Stimulated activated CD8-positive, alpha-beta memory T cell treated with anti-CD3 and anti-CD28 coated beads, Interleukin-15, amount 100 ng/mL, for 24 hours (primary cell): ENCODE data around the gene NR3C2.

Source experiments
- DNase-seq: peaks from one replicate; pipeline ENCODE4 v3.0.0-alpha.2; 2020; ENCODE audit warnings: low read depth

Gene NR3C2

DNA sequence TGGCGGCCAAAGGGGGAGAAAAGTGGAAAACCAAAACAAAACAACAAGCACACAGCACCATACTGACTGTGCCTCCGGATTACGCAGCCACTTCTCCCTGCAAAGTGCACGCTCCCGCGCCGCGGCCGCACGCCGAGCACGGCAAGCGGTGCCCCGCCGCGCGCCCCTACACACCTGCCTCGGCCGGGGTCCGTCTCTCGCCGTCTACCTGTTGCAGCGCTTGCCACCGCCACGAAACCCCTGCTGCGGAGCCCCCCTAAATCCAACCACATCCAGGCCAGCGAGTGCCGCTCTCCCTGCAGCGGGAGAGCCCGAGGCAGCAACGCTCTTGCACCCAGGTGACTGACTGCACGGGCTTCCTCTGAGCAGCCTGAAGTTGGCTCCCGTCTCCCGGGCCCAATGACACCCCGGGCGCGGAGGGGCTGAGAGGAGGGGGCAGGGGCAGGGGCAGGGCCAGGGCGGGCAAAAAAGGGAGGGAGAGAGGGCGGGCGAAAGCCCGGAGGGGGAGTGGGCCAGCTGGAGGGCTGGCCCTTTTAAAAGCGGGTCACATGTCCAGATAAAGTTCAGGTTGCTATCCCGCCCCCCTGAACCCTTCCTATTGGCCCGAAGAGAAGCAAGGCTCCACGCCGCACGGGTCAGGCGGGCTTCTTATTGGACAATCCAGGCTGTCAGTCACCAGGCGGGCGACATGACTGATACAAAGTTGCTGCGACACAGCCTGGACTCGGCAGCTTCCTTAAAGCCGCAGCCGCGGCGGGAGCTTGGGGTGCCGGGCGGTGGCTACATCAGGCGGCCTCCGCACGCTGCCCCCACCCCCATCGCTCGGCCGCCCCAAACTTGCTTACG is at the start of gene NR3C2:
Gene NR3C2 (minus strand): TSS at position 429 of the 846 bp plus-strand sequence.
- peak; percentile 73 for DNase-seq

DNA sequence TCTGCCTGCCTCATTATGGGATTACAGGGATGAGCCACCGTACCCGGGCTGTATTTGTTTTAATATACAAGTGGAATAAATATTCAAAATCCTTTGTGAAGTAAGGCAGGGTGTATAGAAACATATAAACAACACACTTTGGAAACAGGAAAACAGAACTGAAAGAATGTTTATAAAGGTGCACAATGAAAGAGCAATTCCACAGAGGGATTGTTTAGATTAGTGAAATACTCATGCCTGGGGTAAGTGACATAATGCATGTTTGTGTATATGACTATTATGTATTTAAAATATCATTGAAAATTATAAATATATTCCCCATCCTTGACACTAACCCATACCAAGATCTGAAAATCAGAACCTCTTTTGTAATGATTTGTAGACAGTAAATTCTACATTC is 45.0 kb upstream of the NR3C2 start:
- no peak for DNase-seq

DNA sequence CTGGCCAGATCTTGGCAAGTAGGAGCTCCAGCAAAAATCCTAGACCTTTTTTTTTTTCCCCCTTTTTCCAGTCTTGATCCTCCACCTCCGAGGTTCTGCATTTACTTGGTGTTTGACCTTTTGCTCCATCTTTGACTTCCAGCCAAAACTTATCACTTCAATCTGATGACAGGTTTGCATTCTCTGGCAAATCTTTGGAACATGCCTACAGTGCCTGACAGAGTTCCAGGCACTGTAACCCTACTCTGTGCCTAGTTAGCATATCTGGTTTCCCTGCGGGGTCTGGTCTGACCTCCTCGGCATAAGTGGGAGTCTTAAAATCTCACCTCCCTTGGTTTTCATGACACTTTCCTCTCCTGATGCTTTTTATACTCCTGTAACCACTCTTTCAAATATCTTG is 39.4 kb upstream of the NR3C2 start:
- no peak for DNase-seq

DNA sequence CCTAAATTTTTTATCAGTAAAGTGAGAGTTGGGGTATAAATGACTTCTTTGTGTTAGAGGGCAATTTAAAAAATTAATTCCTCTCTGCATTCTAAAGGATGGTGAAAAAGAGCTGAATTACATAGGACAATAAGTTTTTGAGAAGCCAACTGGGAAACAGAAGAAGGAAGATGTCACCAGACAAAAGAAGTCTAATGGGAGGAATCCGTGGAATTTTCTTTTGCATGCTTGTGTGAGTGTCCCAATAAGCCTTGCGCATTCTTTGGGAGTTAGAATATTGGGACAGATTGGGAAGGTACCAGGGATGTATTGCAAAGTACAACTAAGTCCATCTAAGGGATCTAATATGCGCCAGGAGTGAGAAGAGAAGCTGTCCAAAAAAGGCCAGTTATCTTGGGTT is 35.1 kb upstream of the NR3C2 start:
- DNase-seq = no peak

DNA sequence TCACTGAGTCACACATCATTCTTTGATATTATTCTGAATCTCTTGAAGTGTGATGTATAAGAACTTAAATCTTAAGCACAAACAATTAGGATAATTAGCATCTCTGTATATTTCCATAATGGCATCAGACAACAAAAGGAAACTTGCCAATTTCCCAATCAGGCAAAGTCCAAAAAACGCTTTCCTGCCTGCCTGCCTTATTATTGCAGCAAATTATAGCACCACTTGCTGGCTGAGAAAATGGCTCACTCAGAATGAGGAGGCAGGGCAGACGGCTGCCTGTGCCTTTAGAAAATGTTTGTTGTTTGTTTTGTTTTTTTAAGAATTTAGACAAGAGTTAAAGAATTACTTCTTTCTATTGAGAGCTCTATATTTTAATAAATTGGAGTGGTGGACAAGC is 27.7 kb upstream of the NR3C2 start:
- DNase-seq = no peak

DNA sequence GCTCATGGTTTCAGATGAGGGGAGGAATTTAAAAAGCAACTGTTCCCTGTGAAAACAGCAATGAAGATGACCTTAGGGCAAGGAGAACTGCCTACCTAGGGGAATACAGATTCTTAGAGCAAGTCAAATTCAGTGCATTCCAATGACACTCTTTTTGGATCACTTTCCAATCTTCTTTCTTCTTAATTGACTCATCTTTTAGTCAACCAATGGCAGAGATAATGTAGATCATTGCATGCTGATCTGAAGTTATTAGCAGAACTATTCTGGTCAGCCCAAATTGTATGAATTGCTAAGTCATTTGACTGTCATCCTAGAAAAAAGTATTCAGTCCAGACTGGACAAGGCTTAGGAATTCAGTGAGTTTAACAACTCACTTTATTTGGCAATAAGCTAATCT is 12.6 kb upstream of the NR3C2 start:
- DNase-seq = no peak

DNA sequence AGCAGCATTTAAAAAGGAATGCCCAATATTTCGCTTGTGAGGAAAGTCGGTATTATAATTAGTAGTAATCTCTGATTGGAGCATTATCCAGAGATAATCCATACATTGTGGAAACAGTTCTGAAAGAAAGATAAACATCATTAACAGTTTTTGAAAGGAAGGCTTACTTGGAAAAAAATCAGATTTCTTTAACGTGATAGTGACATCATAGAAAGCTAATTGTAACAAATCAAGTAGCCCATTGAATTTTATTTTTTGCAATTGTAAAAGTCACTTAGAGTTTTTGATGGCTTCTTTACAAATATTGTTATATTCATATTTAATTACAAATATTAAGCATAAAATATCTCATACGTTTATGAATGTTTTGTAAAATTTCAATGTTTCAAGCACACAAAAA is 11.6 kb upstream of the NR3C2 start:
- no peak for DNase-seq

DNA sequence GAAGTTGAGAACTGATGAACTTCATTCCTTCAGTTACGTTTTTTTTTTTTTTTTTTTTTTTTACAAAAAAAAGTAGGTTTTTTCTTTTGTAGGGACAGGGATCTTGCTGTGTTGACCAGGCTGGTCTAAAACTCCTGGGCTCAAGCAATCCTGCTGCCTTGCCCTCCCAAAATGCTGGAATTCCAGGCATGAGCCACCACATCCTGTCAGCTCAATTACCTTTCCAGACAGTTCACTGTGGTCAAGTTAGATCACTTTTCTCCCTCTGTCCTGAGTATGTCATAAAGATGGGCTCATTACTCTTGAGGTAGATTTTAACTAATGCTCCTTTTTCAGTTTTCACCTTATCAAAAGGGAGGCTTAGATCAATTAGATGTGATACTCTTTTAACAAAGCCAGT is 10.8 kb upstream of the NR3C2 start:
- DNase-seq = no peak

DNA sequence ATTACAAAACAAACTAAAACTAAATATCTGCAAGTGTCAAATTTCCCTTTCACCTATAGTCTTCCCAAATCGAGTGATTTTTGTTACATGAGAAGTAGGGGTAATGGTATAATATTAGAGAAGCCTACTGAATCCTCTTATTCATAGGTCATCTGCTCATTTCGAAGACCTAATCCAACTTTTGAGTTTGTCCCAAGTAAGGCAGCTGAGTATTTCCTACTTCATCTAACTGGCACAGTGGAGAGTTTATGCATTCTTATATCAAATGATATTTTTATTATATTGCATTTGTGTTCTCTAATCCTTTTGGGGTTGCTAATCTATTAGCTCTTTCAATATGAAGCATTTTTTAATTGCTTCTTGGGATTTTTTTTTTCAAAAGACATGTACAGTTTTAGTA is 7.7 kb upstream of the NR3C2 start:
- DNase-seq = no peak

DNA sequence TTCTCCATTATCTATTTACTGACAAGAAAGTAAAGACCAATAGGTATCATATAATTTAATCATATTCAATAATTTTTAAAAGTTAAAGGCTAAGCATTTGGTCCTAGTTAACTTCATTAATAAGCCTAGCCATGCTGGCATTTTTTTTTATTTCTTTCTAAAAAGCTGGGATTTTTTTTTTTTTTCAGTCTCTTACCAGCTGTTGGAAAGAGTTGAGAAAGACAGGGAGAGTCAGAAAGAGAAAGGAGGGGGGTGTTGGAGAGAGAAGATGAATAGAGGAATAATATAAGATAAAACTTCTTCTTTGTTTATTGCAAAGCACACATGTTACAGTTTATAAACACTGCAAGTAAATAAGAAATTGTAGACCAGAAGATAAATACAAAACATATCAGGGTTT is 5.9 kb upstream of the NR3C2 start:
- DNase-seq = no peak

DNA sequence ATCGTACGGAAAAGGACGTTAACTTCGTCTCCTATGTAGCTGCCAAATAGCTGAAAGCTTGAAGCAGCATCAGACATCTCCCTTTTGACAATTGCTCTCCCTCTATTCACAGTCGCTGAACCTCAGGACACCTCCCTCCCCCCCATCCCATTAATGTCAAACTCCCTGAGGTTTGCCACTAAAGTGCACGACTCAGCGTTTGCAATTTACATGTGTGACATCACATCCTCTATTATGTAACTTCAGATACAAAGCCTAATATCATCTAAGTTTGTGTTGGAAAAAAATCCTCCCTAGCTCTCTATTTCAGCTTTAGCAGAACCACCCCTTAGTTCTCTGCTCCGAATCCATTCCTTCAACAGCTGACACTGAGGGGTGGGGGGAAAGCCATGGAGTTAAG is 5.5 kb upstream of the NR3C2 start:
- no peak for DNase-seq

DNA sequence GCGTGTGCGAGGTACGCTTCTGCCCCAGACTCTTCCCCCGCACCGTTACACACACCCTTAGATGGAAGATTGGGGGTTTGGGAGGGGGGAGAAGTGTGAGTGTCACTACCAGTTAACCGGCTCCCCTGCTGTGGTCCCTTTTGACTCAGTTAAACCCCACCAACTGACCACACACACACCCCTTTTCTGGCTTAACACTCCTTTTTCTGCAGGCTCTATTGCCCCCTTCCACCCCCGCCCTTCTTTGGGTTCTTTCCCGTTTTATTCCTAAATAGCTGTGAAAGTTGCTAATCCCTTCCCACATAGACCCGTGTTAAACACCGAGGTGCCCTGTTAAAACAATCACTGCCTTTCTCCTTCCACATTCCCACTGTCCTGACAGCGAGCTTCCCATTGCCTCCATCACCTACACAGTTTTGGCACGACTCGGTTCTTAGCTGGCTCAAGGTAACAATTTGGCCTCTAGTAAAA is 3.7 kb upstream of the NR3C2 start:
- DNase-seq = no peak

DNA sequence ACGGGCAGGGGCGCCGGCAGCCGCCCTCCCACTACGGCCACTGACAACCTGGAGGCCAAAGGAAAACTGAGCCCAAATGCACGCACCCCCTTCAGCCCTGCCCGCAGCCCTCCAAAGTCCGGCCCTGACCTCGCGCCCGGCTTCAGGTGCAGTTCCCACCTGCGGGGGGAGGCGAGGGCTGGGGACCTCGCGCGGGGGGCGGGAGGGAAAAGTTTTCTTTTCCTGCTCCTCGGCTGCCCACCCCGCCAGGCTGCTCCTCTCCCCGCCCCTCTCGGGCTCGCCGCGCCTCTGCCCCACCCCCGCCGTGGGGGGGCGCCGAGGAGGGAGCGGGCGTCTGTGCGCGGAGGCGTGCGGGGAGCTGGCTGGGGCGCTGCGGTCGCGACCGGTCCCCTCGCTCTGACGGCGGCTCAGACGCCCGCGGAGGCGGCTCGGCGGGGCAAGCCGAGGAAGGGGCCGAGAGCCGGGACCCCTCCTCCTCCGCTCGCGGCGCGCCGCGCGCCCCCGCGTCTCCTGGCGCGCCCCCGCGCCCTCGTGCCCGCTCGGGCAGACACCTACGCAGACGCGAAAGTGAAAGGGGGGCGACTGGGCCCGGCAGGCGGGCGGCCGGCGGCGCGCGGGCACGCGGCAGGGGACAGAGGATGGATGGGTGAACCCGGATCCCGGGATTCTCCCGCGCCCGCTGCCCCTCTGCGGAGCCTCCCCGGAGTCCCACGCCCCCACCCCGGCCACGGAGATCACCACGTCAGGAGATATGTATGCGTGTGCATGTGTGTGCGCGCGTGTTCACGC is 3.1 kb upstream of the NR3C2 start:
- peak; percentile 31 for DNase-seq

DNA sequence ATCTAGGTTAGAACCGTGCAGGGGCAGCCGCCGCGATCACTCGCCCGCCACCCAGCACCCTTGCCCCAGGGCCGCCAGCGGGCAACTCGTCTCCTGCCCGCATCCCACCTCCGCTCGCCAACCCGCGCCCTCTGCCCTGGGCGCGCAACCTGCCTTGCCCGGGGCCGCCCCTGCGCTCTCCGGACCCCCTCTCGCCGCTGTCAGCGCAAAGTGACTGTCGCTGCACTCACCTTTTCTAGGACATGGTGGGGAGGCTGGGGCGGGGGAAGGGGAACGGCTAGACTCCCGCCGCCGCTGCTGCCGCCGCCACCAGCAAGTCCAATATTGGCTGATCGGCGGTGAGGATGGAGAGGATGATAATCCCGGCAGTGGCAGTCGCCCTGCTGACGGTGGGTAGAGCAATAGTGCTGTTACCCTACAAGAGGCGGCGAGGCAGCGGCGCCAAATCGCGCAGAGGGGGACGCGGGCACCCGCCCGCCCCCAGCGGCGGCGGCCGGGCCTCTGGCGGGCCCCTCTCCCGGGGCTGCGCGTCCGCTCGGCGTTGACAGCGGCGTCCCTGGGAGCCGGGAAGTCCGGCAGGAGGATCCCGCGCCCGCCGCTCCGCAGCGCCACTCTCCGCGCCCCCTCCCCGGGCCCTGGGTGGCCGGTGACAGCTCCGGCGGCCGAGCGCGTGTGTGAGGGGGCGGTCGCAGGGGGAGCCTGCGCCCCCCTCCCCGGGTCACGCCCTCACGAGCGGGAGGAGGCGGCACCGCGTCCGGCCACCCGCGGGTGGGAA is 2.3 kb upstream of the NR3C2 start:
- DNase-seq = peak; percentile 3

DNA sequence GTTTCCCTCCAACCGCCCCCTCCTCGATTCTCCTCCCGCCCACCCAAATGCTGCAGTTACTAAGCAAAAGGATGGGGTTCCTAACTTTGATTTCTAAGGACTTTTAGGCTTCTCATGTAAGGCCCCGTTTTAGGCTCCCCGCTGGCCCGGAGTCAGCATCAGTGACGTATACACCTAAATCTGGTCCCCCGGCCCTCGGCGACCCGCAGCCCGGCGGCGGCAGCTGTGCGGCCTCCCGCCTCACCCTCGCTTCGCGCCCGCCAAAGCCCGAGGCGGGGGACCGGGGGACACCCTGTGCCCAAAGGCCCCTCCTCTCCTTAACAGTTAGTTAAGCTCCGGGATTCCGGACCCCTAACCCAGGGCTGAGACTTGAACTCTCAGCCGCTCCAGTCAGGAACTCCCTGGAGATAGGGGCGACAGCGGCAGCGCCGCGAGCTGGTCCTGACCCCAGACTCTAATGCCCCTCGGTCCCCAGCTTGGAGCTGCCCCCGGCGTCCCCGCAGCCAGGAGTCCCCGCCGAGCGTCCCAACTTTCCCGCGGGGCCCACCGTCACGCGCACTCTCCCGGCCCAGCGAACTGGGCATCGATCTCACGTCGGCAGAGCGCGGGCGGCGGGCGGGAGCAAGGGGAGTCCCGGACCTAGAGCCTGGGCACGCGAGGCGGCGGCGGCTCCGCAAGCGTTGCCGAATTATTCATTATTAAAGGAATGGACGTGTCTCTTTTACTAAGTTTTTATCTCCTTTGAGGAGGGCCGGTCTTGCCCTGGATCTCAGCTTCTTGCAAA is 1.5 kb upstream of the NR3C2 start:
- DNase-seq = peak; percentile 5

DNA sequence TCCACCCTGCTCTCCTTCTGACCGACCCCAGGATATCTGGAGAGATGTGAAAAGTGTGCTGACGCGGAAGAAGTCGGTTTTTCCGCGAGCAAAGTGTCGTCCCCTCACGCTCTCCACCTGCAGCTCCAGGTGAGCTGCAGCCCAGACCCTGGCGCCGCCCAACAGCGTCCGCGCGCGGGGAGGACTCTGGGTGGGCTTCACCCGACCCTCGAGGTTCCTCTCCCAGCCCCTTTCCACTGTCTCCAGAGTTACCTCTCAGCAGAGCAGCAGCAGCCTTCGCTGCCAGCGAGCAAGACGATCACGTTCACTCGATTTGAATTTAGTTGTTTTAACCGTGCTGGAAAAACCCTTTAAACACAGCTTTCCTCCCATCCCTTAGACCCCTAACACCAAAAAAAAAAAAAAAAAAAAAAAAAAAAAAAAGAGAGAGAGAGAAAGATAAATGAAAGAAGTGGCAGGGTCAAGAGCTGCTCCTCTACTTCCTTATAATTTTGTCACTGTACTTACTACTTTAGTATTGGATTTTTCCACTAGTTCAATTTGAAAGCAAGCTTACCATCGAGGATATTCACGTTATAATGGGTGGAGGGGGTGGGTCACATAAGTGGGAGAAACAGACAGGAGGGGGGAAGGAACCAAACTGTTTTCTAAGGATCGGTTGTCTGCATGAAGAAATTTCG is 758 bp upstream of the NR3C2 start:
- DNase-seq = no peak

DNA sequence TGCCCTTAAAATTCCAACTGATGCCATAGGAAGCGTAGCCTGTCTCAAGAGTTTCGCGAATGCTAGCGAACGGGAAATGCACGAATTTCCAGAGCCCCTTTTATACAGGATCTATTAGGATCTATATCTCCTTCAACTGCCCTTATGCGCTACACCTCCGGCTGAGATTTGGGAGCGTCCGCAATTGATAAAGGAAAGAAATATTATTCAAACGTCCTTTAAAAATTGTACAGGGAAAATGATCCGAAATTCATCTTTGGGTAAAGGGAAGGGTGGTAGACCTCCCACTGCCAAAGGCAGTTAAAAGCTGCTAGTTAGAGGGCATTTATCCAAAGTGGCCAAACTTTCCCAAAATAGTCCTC is 609 bp downstream of the NR3C2 start:
- no peak for DNase-seq

DNA sequence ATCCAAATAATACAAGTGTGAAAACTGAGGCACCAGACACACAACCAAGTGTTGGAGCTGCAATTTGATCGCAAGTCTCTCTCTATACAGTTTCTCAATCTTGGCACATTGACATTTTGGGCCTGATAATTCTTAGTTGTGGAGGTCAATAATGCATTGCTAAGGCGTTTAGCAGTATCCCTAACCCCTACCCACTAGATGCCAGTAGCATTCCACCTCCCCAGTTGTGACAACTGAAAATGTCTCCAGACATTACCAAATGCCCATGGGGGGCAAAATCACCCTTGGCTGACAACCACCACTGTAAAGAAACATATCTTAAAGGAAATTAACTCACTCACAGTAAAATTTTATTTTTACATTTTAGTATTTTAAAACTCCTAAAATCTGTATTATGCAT is 4.2 kb downstream of the NR3C2 start:
- no peak for DNase-seq

DNA sequence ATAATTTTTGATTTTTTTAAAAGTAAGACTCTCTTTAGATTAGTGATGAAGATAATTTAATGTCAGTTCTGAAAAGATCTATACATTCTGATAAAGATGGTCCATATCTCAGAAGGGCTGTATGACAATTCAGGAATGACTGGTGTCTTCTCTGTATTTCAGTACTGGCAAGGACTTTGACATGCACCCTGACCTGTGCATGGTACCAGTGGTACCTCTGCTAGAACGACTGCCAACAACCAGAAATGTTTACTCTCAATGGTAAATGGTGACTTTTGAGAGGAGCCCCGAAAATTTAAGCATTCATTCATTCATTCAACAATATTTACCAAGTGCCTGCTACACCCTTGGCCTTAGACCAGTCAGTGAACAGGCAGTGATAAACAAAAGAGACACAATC is 4.8 kb downstream of the NR3C2 start:
- DNase-seq = no peak

DNA sequence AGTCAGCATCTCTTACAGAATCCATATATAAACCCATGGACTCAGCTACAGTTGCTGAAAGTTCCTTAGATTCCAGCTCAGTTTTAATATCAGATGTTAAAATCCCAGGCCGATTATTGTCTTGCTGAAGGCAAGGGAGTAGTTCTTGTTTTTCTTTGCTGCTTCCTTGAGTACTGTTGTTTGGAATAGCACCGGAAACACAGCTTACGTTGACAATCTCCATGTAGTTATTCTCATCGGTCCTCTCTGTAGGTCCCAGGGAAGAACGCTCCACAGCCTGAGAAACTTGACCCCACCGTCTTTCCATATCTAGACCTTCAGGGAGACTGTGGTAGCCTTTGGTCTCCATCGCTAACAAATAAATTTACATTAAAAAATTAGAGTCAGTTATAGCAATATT is 5.7 kb downstream of the NR3C2 start:
- no peak for DNase-seq

DNA sequence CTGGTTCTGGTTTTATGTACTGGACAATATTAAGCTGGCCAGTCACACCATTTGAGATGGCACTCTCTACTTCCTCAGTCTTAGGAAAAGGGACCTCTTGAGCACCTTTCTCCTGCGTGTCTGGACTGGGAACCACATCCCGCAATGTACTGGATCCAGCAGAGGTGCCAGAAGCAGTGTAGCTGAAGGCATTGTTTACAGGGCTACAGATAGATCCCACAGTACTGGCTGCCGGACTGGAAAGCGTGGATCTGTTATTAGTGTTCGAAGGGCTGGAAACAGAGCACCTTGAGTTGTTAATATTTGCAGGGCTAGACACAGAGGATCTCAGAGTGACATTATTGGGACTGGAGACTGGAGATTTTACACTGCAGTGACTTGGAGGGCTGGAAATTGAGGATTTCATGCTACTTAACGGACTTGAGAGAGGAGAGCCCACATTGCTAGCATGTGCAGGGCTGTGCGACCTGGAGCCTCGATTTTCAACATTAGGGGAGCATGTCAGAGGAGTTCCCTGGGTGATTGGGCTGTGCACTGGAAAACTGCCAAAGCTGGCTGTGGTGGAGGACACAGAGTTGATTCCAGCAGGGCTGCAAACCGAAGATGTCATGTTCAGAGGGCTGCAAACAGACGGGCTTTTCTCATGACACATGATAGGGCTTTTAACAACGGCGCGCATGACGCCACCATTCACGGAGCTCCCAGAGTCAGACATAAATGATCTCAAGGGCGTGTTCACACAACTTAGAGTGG is 6.4 kb downstream of the NR3C2 start:
- no peak for DNase-seq
